Measurements from ENCODE around the gene MORN2. TPM values are rescaled to one million over a fixed set of nuclear protein-coding genes. Genes with fewer than 3 reads are reported as not detected.

Gene MORN2
- total and polyA plus RNA-seq, 9 of the 15 experiments (the other 6 are each of a cell fraction or from before 2014, with no cell fraction given), result 10.4 to 39.5 (median 20.8) TPM

GRCh38 chr2:38875227-38875575 lies 575 bp upstream of the MORN2 start:
- no peaks in the 10 kb centered on the region for H3K27me3 ChIP-seq (ENCODE audit: control insufficient read depth in 2 of 2, insufficient read depth in 2 of 2, low read length in 2 of 2)
- intact Hi-C loops (cut with micrococcal nuclease), result no loop called here
- WGBS (ENCODE audit: insufficient coverage, low coverage, missing lambda C conversion rate), result 0% methylated on average over 10 of the region's 10 CpGs
- no peaks in the 10 kb centered on the region for H3K9me1 ChIP-seq (ENCODE audit: control insufficient read depth, insufficient read depth, low read length)
- BruUV-seq (replicated peaks), result no TSS peak
- no peak for DNase-seq (ENCODE audit: extremely low read depth in 1 of 4, low spot score in 3 of 4)
- H3K79me2 ChIP-seq (ENCODE audit: control insufficient read depth, insufficient read depth, low read length), result peaks cover 21% of the 10 kb centered on the region
- H3K4me1 ChIP-seq (replicated peaks in 1 of 2; ENCODE audit: control insufficient read depth in 2 of 2, insufficient read depth in 2 of 2, low read length in 2 of 2), result peaks cover 0 to 10% of the 10 kb centered on the region in 2 experiments; a peak in 2 of 5 replicates
- ATAC-seq, result no peak; the same call in 2 of the 3 replicates
- H3K9ac ChIP-seq (ENCODE audit: insufficient read depth in 1 of 2, low read depth in 2 of 2, low read length in 2 of 2), result peak overlapping the region; percentile 66 to 95
- H3K4me2 ChIP-seq (ENCODE audit: insufficient read depth, low read length), result peak overlapping the region; percentile 96
- H3K27ac ChIP-seq (ENCODE audit: extremely low read depth, low read depth, low read length), result peak overlapping the region; percentile 42
- H3K36me3 ChIP-seq (ENCODE audit: control insufficient read depth, insufficient read depth, low read length), result no peaks in the 10 kb centered on the region
- H4K20me1 ChIP-seq (replicated peaks; ENCODE audit: control insufficient read depth, insufficient read depth, low read length), result no peaks in the 10 kb centered on the region
- H3K9me3 ChIP-seq (replicated peaks; ENCODE audit: control insufficient read depth, insufficient read depth, low read depth, low read length), result no peaks in the 10 kb centered on the region
- CTCF ChIA-PET (ENCODE audit: low intra/inter-chr PET ratio), result no interaction called here
- peak overlapping the region; percentile 62 for H3K4me3 ChIP-seq
- TF ChIP-seq ZNF445 (CRISPR knock-in tag; IDR thresholded peaks at IDR 0.05; ENCODE audit: low read depth) (no peak), ZBTB11 (CRISPR knock-in tag; IDR thresholded peaks at IDR 0.05) (0 out of 6 replicates have a peak, but pooled peaks of 1 of the 3 experiments have one; percentile 7)
- in situ Hi-C loops (cut with MboI), result no loop called here
- FAIRE-seq, result peak; percentile 68
- POLR2A ChIA-PET, result interaction anchor here (1.0 to 3.3 kb wide), 3 partner anchors 7 to 124 kb away, joined by 4 to 23 read pairs (median 6); partner anchors contain the start of gene SRSF7
- H2AFZ ChIP-seq (ENCODE audit: low read depth, low read length), result peak overlapping the region; percentile 98

All from K562 (cell line).